Measurements from ENCODE around the gene CERK.
"Not testable (repeated sequence)": the region's sequence is repeated elsewhere in the genome, so short reads cannot be mapped to it uniquely, and the experiment has no call there.

Gene CERK

GRCh38 chr22:46659059-46659790, 78.8 kb downstream of the CERK start:
- DNase-seq = no peak

GRCh38 chr22:46657996-46658947, 79.8 kb downstream of the CERK start:
- DNase-seq = no peak

- DNase-seq = no peak
These were observed 80.4 kb downstream of the CERK start for GRCh38 chr22:46657655-46657953.

- no peak for DNase-seq
These were observed 81.0 kb downstream of the CERK start for GRCh38 chr22:46656856-46657654.

GRCh38 chr22:46655861-46656608, 82.0 kb downstream of the CERK start:
- DNase-seq = no peak

- no peak for DNase-seq
These were observed 83.0 kb downstream of the CERK start for GRCh38 chr22:46654927-46655595.

- DNase-seq = no peak
These were observed 83.6 kb downstream of the CERK start for GRCh38 chr22:46654426-46654825.

- DNase-seq = no peak
These were observed 84.5 kb downstream of the CERK start for GRCh38 chr22:46653596-46653995.

GRCh38 chr22:46652847-46653331, 85.2 kb downstream of the CERK start:
- no peak for DNase-seq

GRCh38 chr22:46652081-46652846, 85.8 kb downstream of the CERK start:
- DNase-seq = no peak

GRCh38 chr22:46651316-46651715, 86.7 kb downstream of the CERK start:
- no peak for DNase-seq

- no peak for DNase-seq
These were observed 87.8 kb downstream of the CERK start for GRCh38 chr22:46650078-46650810.

GRCh38 chr22:46649141-46650077, 88.6 kb downstream of the CERK start:
- DNase-seq = no peak

- DNase-seq = not testable (repeated sequence)
These were observed 89.7 kb downstream of the CERK start for GRCh38 chr22:46648225-46648820.

GRCh38 chr22:46646531-46647215, 91.4 kb downstream of the CERK start:
- no peak for DNase-seq

GRCh38 chr22:46642840-46643480, 95.1 kb downstream of the CERK start:
- not testable (repeated sequence) for DNase-seq

- no peak for DNase-seq
These were observed 96.2 kb downstream of the CERK start for GRCh38 chr22:46641811-46642266.

Measured in cerebellar nuclear complex (tissue), 1 donor.